NCI-H526 treated with DMSO at 0.1 percent for 48 hours (cell line): ENCODE measurements around the gene SLC22A15.
"Not testable (repeated sequence)": the region's sequence is repeated elsewhere in the genome, so short reads cannot be mapped to it uniquely, and the experiment has no call there.

Experiments used
- DNase-seq: peaks from one replicate; lab custom pipeline; 2025; lab: John Stamatoyannopoulos, UW

Gene SLC22A15

GRCh38 chr1:115976062-115976920, at the start of gene SLC22A15:
Gene SLC22A15, plus strand, starts transcription at chr1:115976513. Its CDS starts 115 bp downstream, at chr1:115976628.
- DNase-seq: peak; percentile 88

- DNase-seq: no peak
Observed at GRCh38 chr1:115927971-115928370, 48.3 kb upstream of the SLC22A15 start.

- no peak for DNase-seq
Observed at GRCh38 chr1:115929881-115930280, 46.4 kb upstream of the SLC22A15 start.

DNA sequence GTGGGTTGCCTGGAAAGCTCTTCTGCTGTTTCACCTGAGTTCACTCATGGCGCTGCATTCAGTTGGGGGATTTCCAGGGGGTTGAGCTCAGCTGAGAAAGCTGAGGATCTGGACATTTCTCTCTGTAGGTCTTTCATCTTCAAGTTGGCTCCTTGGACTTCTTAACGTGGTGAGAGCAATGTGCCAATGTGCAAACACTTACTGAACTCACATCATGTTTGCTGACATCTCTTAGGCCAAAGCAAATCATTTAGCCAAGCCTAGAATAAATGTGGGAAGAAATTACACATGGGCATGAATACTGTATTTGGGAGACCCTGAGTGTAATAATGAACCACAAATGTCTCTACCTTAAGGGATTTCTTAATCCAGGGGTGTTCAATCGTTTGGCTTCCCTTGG, 42.7 kb upstream of the SLC22A15 start:
- DNase-seq: no peak

DNA sequence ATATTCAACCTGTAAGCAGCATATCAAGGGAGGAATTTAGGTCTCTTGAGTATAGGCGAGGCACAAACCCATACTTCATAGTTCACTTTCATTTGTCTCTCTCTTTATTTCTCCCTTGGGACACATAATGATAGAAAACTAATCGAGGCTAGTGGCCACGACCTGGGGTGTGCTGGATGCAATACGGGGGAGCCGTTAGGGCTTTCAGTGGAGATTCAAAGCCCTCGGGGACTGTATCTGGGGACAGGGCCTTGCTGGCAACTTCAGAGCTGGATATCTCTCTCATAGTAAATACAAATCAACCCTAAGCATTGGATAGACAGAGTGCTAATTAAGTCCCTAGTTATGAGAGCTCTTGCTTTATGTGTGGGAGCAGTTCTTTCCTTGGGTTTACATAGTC, 36.9 kb upstream of the SLC22A15 start:
- no peak for DNase-seq

DNA sequence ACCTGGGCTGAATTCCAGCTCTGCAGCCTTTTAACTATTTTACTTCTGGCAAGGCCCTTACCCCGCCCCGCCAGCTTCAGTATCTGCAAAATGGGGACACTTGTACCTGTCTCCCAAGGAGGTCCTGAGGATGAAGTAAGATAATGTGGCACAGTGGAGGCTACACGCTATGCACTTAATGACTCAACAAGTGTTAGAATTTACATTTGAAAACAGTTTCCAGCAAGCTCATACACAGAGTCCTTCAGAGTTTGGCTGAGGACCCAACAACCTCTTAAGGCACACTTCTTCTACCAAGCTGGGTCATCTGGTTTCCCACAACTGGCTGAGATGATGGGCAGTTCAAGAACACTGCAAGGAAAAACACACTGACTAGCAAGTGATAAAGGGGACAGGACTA, 30.2 kb upstream of the SLC22A15 start:
- no peak for DNase-seq

DNA sequence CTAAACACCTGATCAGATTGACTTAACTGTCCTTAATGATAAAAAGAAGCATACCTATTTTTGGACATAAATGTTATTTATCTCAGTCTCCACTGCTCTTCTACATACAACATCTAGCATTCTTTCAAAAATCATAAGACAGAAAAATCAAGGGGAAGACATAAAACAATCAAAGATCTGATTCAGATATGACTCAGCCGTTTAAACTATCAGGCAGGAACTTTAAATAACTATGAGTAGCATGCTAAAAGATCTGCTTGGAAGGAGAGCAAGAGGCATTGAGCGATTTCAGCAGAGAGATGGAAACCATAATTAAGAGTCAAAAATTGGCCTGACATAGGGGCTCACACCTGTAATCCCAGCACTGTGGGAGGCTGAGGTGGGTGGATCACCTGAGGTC, 27.2 kb upstream of the SLC22A15 start:
- no peak for DNase-seq

DNA sequence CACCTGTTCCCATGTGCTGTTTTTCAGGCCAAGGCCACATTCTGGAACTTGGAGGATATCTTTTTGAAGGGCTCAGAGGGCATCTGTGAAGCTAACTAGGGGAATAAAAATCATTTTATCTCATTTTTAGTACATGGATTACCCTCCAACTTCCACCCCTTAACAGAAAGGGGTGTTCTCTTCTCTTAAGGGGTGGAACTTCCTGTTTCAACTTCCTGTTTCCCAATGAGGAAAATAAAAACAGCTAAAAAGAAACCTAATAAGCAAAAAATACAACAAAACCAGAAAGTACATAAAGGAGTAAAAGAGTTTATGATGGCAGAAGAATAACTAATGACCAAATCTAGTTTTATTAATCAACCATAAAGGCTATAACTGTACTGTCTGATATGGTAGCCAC, 24.8 kb upstream of the SLC22A15 start:
- DNase-seq: no peak

DNA sequence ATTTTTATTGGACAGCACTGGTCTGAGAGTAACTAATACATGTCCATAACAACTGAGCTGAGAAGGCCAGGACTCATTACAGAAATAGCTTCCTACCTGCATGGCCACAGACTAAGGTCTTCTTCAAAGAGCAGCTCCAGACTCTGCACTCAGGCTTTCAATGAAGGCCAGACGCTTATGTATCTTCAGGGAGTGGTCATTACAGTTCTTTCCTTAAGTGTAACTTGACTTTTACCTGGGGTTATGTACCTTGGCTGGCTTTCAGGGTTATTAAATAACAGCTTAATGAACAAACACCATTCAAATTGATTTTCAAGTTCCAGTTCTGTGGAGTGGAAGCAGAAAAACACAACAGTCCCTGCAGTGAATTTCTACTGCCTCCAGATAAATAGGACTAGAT, 23.8 kb upstream of the SLC22A15 start:
- no peak for DNase-seq

- DNase-seq: no peak
Observed at GRCh38 chr1:115953180-115953579, 23.1 kb upstream of the SLC22A15 start.

GRCh38 chr1:115954684-115955083, 21.6 kb upstream of the SLC22A15 start:
- DNase-seq: no peak

GRCh38 chr1:115955228-115955627, 21.1 kb upstream of the SLC22A15 start:
- DNase-seq: no peak

DNA sequence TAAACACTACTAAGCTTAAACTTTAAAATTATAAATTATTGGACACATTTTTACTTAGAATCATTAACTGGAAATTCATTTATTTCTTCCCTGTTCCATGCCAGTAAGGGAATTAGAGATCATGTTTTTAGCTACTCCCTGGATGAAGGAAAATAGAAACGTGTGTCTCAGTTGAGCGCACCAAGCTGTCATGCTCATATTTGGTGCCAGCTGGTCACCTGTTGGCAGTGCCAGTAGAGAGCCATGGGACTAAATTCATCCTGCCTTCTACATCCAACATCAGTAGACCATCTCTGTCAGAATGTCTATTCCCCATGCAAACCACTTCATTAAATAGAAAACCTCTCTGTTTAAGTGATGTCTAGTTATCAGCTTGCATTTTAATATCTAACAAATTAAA, 17.4 kb upstream of the SLC22A15 start:
- DNase-seq: no peak

GRCh38 chr1:115969509-115969908, 6.8 kb upstream of the SLC22A15 start:
- no peak for DNase-seq

- DNase-seq: not testable (repeated sequence)
Observed at GRCh38 chr1:115971778-115972177, 4.5 kb upstream of the SLC22A15 start.

- no peak for DNase-seq
Observed at GRCh38 chr1:115973154-115973553, 3.2 kb upstream of the SLC22A15 start.

- DNase-seq: no peak
Observed at GRCh38 chr1:115975569-115976061, 698 bp upstream of the SLC22A15 start.

GRCh38 chr1:115976921-115977498, 697 bp downstream of the SLC22A15 start:
- DNase-seq: peak; percentile 90

- peak; percentile 85 for DNase-seq
Observed at GRCh38 chr1:115977499-115978258, 1.4 kb downstream of the SLC22A15 start.

GRCh38 chr1:115978292-115978941, 2.1 kb downstream of the SLC22A15 start:
- peak; percentile 67 for DNase-seq

DNA sequence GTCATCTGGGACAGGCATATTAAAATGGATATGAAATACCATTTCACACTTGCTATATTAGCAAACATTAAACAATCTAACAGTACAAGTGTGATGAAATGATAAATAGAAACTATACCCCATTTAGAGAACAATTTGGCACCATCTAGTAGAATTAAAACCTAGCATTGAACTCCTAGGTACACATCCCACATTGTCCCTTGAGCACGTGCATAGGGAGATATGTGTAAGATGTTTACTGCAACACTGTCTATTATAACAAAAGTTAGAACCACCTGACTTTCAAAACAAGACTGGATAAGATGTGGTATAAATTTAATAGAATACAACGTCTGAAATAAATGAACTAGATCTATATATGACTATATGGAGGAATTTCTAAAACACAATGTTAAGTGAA, 3.8 kb downstream of the SLC22A15 start:
- no peak for DNase-seq
